ENCODE data around the gene KRT8. TPM values are rescaled to one million over a fixed set of nuclear protein-coding genes. Genes with fewer than 3 reads are reported as not detected.

The KRT8 gene
- total and polyA plus RNA-seq, 8 donors: 317 to 789 (median 586) TPM

DNA sequence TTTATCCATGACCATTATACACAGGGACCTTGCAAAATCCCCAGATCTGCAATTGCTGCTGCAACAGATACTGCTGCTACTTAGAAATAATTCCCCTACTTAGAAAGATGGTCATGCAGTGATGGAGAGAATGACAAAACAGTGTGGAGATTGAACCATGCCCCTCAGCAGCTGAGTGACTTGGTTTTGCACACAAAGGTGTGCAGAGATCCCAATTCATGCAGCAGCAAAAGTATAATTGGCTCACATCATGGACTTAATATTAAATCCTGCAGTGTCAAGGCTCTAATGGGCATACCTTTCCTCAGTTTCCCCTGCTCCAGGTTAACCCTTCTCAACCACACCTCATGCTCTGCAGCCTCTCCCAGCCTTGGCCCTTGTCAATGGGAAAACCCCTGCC, 53.1 kb downstream of the KRT8 start:
- Histone ChIP-seq H3K27ac (no peak overlapping the region), H3K9me3 (no peaks in the 10 kb centered on the region), H3K27me3 (no peaks in the 10 kb centered on the region), H3K4me3 (no peak overlapping the region), H3K36me3 (no peaks in the 10 kb centered on the region), H3K4me1 (no peaks in the 10 kb centered on the region)
- TF ChIP-seq, protein P1, sequence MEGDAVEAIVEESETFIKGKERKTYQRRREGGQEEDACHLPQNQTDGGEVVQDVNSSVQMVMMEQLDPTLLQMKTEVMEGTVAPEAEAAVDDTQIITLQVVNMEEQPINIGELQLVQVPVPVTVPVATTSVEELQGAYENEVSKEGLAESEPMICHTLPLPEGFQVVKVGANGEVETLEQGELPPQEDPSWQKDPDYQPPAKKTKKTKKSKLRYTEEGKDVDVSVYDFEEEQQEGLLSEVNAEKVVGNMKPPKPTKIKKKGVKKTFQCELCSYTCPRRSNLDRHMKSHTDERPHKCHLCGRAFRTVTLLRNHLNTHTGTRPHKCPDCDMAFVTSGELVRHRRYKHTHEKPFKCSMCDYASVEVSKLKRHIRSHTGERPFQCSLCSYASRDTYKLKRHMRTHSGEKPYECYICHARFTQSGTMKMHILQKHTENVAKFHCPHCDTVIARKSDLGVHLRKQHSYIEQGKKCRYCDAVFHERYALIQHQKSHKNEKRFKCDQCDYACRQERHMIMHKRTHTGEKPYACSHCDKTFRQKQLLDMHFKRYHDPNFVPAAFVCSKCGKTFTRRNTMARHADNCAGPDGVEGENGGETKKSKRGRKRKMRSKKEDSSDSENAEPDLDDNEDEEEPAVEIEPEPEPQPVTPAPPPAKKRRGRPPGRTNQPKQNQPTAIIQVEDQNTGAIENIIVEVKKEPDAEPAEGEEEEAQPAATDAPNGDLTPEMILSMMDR (IDR thresholded peaks at IDR 0.05): no peak
- FAIRE-seq (no peak), DNase-seq (no peak), ATAC-seq (no peak)
- intact Hi-C loops (cut with DNase I): no loop called here

DNA sequence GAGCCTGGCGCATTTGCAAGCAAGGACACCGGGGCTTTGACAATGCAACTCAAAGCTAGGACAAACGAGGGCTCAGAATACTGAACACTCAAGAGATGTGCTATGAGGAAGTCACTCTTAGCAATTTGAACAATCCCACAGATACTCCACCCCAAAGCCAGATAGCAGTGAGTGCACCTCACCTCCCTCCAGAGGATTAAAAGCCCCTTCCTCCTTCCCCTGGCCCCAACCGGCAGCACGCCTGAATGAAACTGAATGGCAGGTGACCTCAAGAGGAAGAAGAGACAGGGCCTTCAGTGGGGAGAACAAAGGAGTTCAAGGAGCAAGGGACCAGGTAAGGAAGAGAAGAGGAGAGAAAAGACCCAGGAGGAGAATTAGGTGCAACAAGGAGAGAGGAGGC, 54.2 kb downstream of the KRT8 start:
- TF ChIP-seq, protein P1 (IDR thresholded peaks at IDR 0.05): no peak
- intact Hi-C loops (cut with DNase I): no loop called here
- ATAC-seq (no peak), DNase-seq (no peak), FAIRE-seq (no peak)
- Histone ChIP-seq H3K9me3 (no peaks in the 10 kb centered on the region), H3K4me1 (no peaks in the 10 kb centered on the region), H3K27ac (no peak overlapping the region), H3K36me3 (no peaks in the 10 kb centered on the region), H3K4me3 (no peak overlapping the region), H3K27me3 (no peaks in the 10 kb centered on the region)
- WGBS, 2 donors: 83 to 87% methylated on average over 5 of the region's 5 CpGs

DNA sequence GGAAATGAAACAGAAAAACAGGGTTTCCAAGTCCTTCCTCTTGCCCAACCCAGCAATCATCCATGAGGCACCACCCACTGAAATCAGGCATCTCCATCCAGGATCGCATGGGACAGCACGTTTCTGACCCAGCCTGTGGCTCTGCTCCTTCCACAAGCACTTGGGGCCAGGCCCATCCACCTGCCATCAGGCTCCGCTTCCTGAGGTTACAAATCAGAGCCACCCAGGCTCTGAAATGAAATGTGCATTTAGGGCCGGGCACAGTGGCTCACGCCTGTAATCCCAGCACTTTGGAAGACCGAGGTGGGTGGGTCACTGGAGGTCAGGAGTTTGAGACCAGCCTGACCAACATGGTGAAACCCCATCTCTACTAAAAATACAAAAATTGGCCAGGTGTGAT, 55.4 kb downstream of the KRT8 start:
- Histone ChIP-seq H3K36me3 (no peaks in the 10 kb centered on the region), H3K27ac (no peak overlapping the region), H3K4me3 (no peak overlapping the region), H3K4me1 (no peaks in the 10 kb centered on the region), H3K9me3 (no peaks in the 10 kb centered on the region), H3K27me3 (no peaks in the 10 kb centered on the region)
- DNase-seq (no peak), ATAC-seq (no peak), FAIRE-seq (no peak)
- TF ChIP-seq, protein P1 (IDR thresholded peaks at IDR 0.05): no peak
- 79 to 86% methylated on average over 6 of the region's 6 CpGs for WGBS, 2 donors
- intact Hi-C loops (cut with DNase I): no loop called here

DNA sequence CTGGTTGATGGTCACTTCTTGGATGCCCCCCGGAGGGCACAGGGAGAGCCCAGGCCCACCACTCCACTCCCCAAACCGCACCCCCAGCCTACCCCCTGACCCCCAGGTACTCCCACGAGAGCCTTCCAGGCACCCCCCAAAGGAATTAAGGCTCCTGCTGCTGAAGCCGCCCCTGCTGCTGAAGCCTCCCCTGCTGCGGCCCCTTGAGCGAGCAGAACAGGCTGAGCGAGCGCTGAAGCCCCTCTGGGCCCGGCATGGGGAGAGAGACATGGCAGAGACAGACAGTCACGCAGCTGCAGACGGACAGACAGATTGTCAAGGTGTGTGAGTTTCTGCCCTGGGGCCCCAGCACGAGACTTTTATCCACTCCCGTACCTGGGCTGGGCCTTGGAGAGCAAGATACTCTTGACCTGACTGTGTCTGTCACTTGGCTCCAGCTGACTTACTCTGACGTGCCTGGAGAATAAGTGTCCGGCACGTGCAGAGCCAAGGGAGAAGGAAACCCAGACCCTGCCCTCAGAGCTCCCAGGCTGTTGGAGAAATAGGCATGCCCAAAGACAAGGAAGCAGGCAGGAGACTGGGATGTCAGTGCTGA, 56.1 kb downstream of the KRT8 start, which contains the start of gene KRT78:
TSS of gene KRT78 (minus strand) at position 334 of the 595 bp plus-strand sequence. CDS start at position 270, 64 bp downstream.
- 80 to 85% methylated on average over 16 of the region's 16 CpGs for WGBS, 2 donors
- TF ChIP-seq, protein P1 (IDR thresholded peaks at IDR 0.05): no peak
- no peaks in the 10 kb centered on the region for H3K9me3 ChIP-seq
- no peak within 1 kb of the TSS for H3K4me3 ChIP-seq
- FAIRE-seq (no peak), DNase-seq (no peak), ATAC-seq (no peak)
- H3K27ac ChIP-seq: no peak within 1 kb of the TSS
- no peaks in the 10 kb centered on the region for H3K36me3 ChIP-seq
- intact Hi-C loops (cut with DNase I): no loop called here
- H3K4me1 ChIP-seq: no peaks in the 10 kb centered on the region
- H3K27me3 ChIP-seq: no peaks in the 10 kb centered on the region

DNA sequence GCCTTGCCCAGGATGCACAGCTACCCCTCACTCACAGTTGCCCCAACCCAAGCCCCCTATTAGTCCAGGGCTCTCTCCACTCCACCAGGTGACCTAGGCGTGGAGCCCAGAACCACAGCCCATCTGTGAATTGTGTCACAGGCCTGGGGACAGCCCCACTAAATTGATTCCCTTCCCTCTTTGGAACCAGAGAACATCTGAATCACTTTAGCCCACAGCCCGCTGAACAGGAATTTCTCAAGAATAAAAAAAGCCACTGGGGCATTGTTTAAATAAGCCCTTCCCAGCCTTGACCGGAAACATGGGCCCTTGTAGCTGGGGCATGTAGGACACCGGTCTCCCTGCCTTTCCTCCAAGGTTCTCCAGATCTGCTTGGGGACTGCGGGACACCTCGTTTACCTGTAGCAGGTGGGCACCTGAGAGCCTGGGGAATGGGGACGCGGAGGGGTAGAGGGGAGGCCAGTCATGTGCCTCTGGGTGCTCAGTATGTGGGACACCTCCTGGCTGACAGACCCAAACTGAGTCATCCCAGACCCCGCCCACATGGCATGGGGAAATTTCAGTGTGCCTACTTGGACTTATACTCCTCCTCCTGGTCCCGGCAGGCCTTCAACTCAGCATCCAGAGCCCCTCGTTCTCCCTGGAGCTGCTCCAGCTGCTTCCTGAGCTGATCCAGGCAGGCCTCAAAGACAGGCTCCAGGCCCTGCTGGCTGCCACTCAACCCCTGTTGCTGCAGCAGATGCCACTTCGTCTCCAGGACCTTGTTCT, 57.4 kb downstream of the KRT8 start:
- intact Hi-C loops (cut with DNase I): no loop called here
- Histone ChIP-seq H3K27me3 (no peaks in the 10 kb centered on the region), H3K27ac (no peak overlapping the region), H3K4me1 (no peaks in the 10 kb centered on the region), H3K36me3 (no peaks in the 10 kb centered on the region), H3K9me3 (no peaks in the 10 kb centered on the region), H3K4me3 (no peak overlapping the region)
- FAIRE-seq (no peak), ATAC-seq (no peak), DNase-seq (no peak)
- WGBS, 2 donors: 83 to 88% methylated on average over 12 of the region's 12 CpGs
- TF ChIP-seq, protein P1 (IDR thresholded peaks at IDR 0.05): no peak

All from pancreas (tissue), 10 donors.